Umbilical cord (tissue), 2 donors: ENCODE data around the gene SH2D1A. TPM values are rescaled to one million over a fixed set of nuclear protein-coding genes. Genes with fewer than 3 reads are reported as not detected.

ENCODE experiments used
- DNase-seq: peaks from one replicate; pipeline ENCODE4 v3.0.0-alpha.2; 2015; ENCODE audit warnings: low spot score
- total RNA-seq: library from RNA; depleted of rRNA; stranded (reverse); fragments of >200 nt; gene quantifications from one replicate; pipeline ENCODE4 v1.2.3, GENCODE V29; 2014; ENCODE audit warnings: low replicate concordance; ENCODE audit not compliant: insufficient read depth

The SH2D1A gene
- total RNA-seq, 1 donor from 2014 or later = 1.2 TPM

DNA sequence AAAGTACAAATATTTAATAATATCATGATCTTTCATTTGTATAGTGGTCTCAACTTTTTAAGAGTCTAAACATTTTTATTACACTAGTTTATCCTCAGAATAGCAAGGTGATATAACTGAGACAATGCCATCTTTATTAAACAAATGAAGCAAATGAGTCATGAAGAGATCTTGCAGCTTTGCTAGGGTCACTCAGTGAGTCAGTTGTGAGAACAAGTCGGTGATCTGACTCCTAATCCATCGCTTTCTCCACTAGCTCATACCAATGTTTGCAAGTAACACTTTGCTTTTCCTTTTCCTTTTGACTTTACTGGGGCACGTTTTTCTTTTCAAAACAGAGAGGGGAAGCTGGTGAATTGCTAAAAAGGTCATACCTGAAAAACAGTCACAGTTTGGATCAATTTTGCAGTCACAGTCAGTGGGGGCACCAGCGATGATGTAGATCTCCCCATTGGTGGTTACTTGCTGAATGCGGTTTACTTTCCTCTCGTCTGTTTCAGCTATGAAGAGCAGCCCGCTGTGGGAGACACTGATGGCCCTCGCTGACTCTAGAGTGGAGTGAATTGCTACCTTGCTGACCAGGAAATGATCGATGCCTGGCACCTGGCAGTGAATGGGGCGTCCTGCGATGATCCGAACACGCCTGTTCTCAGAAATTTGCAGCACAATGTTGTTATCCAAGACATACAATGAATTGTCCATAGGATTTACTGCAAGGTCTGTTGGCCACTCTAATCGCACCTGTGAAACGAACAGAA is 75.7 kb downstream of the SH2D1A start:
- no peak for DNase-seq

Other genes with a start within 250 kb of the SH2D1A start
- gene TEX13D, start 13.9 kb upstream of the SH2D1A start, total RNA-seq = 1.4 TPM